GM12878 (cell line): ENCODE data around the gene TMPRSS3. TPM values are rescaled to one million over a fixed set of nuclear protein-coding genes. Genes with fewer than 3 reads are reported as not detected.

Source experiments
- ATAC-seq: fragments of 200-7000 bp; cut with Tn5 transposase; 3 replicates; pipeline ENCODE4 v1.9.1; 2020; ENCODE audit warnings: mild to moderate bottlenecking, moderate library complexity
- BruUV-seq: library from RNA; stranded (reverse); fragments of 400-500 nt; replicated peaks from 2 replicates; lab custom pipeline; 2021; lab: Mats Ljungman, UMichigan
- CTCF ChIA-PET: fragments of 300-600 bp; sonication (Branson Sonifier 250); formaldehyde crosslinking; extraction: SDS; loops from one replicate; lab custom pipeline; 2021; ENCODE audit warnings: inconsistent platforms; lab: Yijun Ruan, JAX
- POLR2A ChIA-PET: fragments of 350-600 bp; formaldehyde crosslinking; extraction: SDS; loops from one replicate; lab custom pipeline; 2021; ENCODE audit warnings: inconsistent platforms; lab: Charles Lee
- RAD21 ChIA-PET: fragments of 300-600 bp; sonication (Branson Sonifier 250); formaldehyde crosslinking; loops from one replicate; lab custom pipeline; 2023; ENCODE audit warnings: antibody characterized with exemption; ENCODE audit not compliant: unreplicated experiment; lab: Charles Lee
- SMC1A ChIA-PET: fragments of 300-600 bp; sonication (Branson Sonifier 250); formaldehyde crosslinking; loops from one replicate; lab custom pipeline; 2023; ENCODE audit not compliant: unreplicated experiment, uncharacterized antibody; lab: Charles Lee
- DNase-seq: peaks from one replicate; pipeline ENCODE4 v3.0.0-alpha.2; 2011; ENCODE audit warnings: low read depth, low spot score
- FAIRE-seq: peaks from 3 replicates; lab custom pipeline; 2011; peaks lifted over from hg19 to GRCh38; lab: Jason Lieb, UNC
- H2AFZ ChIP-seq: 2 replicates; pipeline ENCODE4 v1.6.0; 2011; ENCODE audit warnings: low read depth, low read length, control low read depth; ENCODE audit not compliant: control insufficient read depth
- H3K27ac ChIP-seq: 2 replicates; pipeline ENCODE4 v1.5.1; 2011; ENCODE audit warnings: control low read depth; ENCODE audit not compliant: control insufficient read depth, insufficient read depth
- H3K27me3 ChIP-seq, 2 experiments: replicated peaks in 1 of 2; 2 replicates each; pipeline versions ENCODE4 v1.6.0 to v1.6.1; 2011; ENCODE audit warnings: low read length in 1 of 2; ENCODE audit not compliant: control insufficient read depth in 2 of 2, insufficient read depth in 2 of 2
- H3K36me3 ChIP-seq, 2 experiments: 2 replicates each; pipeline ENCODE4 v1.5.1; 2011; ENCODE audit warnings: low read length in 1 of 2; ENCODE audit not compliant: control insufficient read depth in 2 of 2, insufficient read depth in 2 of 2
- H3K4me1 ChIP-seq: 2 replicates; pipeline ENCODE4 v1.6.1; 2011; ENCODE audit warnings: mild to moderate bottlenecking, low read length, moderate library complexity, mixed read lengths; ENCODE audit not compliant: control insufficient read depth, insufficient read depth
- H3K4me2 ChIP-seq: 2 replicates; pipeline ENCODE4 v1.6.0; 2011; ENCODE audit warnings: control low read depth; ENCODE audit not compliant: control insufficient read depth, insufficient read depth
- H3K4me3 ChIP-seq: fragments of 200-600 bp; sonication (generic); 2 replicates; pipeline ENCODE4 v1.5.1; 2016
- H3K79me2 ChIP-seq: 2 replicates; pipeline ENCODE4 v1.6.0; 2011; ENCODE audit warnings: low read length; ENCODE audit not compliant: control insufficient read depth, insufficient read depth
- H3K9ac ChIP-seq: 2 replicates; pipeline ENCODE4 v1.8.0; 2011; ENCODE audit warnings: low read length, control low read depth, mixed read lengths; ENCODE audit not compliant: control insufficient read depth, insufficient read depth
- H3K9me3 ChIP-seq: replicated peaks from 3 replicates; pipeline ENCODE4 v1.5.1; 2011; ENCODE audit warnings: mild to moderate bottlenecking, low read length; ENCODE audit not compliant: control insufficient read depth, insufficient read depth
- H4K20me1 ChIP-seq: 2 replicates; pipeline ENCODE4 v1.6.0; 2011; ENCODE audit not compliant: control insufficient read depth, insufficient read depth
- CHD2 ChIP-seq: IDR thresholded peaks from 2 replicates; pipeline ENCODE4 v1.6.1; 2011; ENCODE audit warnings: low read depth, low read length, improper control_type of control experiment, borderline replicate concordance
- E2F8 ChIP-seq: fragments of 450-650 bp; IDR thresholded peaks from 2 replicates; pipeline ENCODE4 v1.6.1; 2018; ENCODE audit warnings: mild to moderate bottlenecking, low read depth, moderate library complexity; ENCODE audit not compliant: partially characterized antibody
- FOS ChIP-seq: IDR thresholded peaks from 3 replicates; pipeline ENCODE4 v1.6.1; 2011; ENCODE audit warnings: borderline replicate concordance; ENCODE audit not compliant: insufficient read length; ENCODE audit errors: extremely low read depth
- FOXM1 ChIP-seq: IDR thresholded peaks from 2 replicates; pipeline ENCODE4 v1.6.1; 2012; ENCODE audit warnings: low read depth, mild to moderate bottlenecking, inconsistent platforms, low read length, moderate library complexity
- IKZF2 ChIP-seq, 2 experiments: fragments of 450-650 bp; IDR thresholded peaks; 2 replicates each; pipeline ENCODE4 v1.6.1; 2017; ENCODE audit warnings: mild to moderate bottlenecking in 2 of 2, moderate library complexity in 2 of 2
- KAT2A ChIP-seq: conservative IDR thresholded peaks from 2 replicates; pipeline ENCODE4 v1.6.1; 2011; ENCODE audit warnings: low read depth, low read length; ENCODE audit not compliant: control insufficient read depth
- POLR2A ChIP-seq: IDR thresholded peaks from 2 replicates; pipeline ENCODE4 v1.6.1; 2011; ENCODE audit warnings: low read depth, mild to moderate bottlenecking, low read length
- RB1 ChIP-seq: fragments of 450-650 bp; formaldehyde crosslinking; IDR thresholded peaks from 2 replicates; pipeline ENCODE4 v1.6.1; 2017; ENCODE audit warnings: mild to moderate bottlenecking, borderline replicate concordance
- RELA ChIP-seq: fragments of 450-650 bp; IDR thresholded peaks from 2 replicates; pipeline ENCODE4 v1.8.0; 2014; ENCODE audit warnings: borderline replicate concordance; ENCODE audit not compliant: partially characterized antibody
- RFX5 ChIP-seq: IDR thresholded peaks from 2 replicates; pipeline ENCODE4 v1.6.1; 2011; ENCODE audit warnings: low read depth, low read length, improper control_type of control experiment
- WGBS: methylation state at CpG from one replicate; pipeline ENCODE4 v1.1.6; 2016; ENCODE audit warnings: low lambda C conversion rate; ENCODE audit not compliant: insufficient replicate concordance, insufficient coverage; ENCODE audit errors: missing lambda C conversion rate; 5-methylcytosine and 5-hydroxymethylcytosine counted together
- in situ Hi-C: fragments of 300-500 bp; cut with MboI; formaldehyde crosslinking; loops from 9 replicates; pipeline ENCODE4 v1.14.3; 2018; ENCODE audit warnings: mixed read lengths
- intact Hi-C: fragments of 100-400 bp; cut with micrococcal nuclease; formaldehyde crosslinking; loops from one replicate; pipeline ENCODE4 v1.14.2; 2022; ENCODE audit not compliant: unreplicated experiment
- polyA plus RNA-seq, 11 experiments: library from polyadenylated mRNA; depleted of rRNA in 4 of 11; unstranded in 6 of 11; stranded (reverse) in 5 of 11; fragments of >200 nt; fragmentation: Nextera tagmentation in 4 of 11; fragmentation: Illumina TruSeq in 1 of 11; extraction: Ambion mirVana in 4 of 11; extraction: Trizol in 1 of 11; gene quantifications; 1 replicate in 1 of 11; 2 replicates in 10 of 11; pipeline versions ENCODE4 v1.2.1 to v1.2.3, GENCODE V29; 2011 to 2016; ENCODE audit warnings: inconsistent platforms in 2 of 11, missing spikeins in 2 of 11, low read depth in 1 of 11
- total RNA-seq, 4 experiments: library from RNA; depleted of rRNA in 3 of 4; stranded (reverse); fragments of >200 nt in 3 of 4; fragmentation: Illumina TruSeq in 1 of 4; extraction: Trizol in 1 of 4; gene quantifications; 2 replicates each; pipeline versions ENCODE4 v1.2.1 to v1.2.3, GENCODE V29; 2013 to 2021

The TMPRSS3 gene
- total and polyA plus RNA-seq, 10 of the 15 experiments (the other 5 are each of a cell fraction or from before 2014, with no cell fraction given), result 0.51 to 1.5 (median 0.82) TPM; not detected in 1

GRCh38 chr21:42373908-42374455 lies 21.9 kb downstream of the TMPRSS3 start (continued):
- TF ChIP-seq CHD2 (no peak), POLR2A (no peak), RELA (no peak)
- TF ChIP-seq, all 136 proteins: peak for 0

- no peaks in the 10 kb centered on the region for H3K79me2 ChIP-seq
- ATAC-seq (no peak), DNase-seq (no peak), FAIRE-seq (no peak)
- H3K27ac ChIP-seq, result no peak overlapping the region
- H3K27me3 ChIP-seq, result no peaks in the 10 kb centered on the region
- BruUV-seq, result no TSS peak
- 47% methylated on average over 21 of the region's 25 CpGs for WGBS
- RAD21 ChIA-PET, result interaction anchor here (1.0 to 1.5 kb wide), 2 partner anchors 20 to 163 kb away, joined by 3 read pairs; no protein-coding TSS in a partner anchor
- H3K4me1 ChIP-seq, result no peaks in the 10 kb centered on the region
- in situ Hi-C loops, result no loop called here
- TF ChIP-seq KAT2A (no peak), E2F8 (no peak), RB1 (no peak), FOS (no peak), IKZF2 (IDR thresholded peaks at IDR 0.05) (no peak), FOXM1 (no peak), RFX5 (no peak)
- CTCF ChIA-PET, result no interaction called here
- no peaks in the 10 kb centered on the region for H3K36me3 ChIP-seq
- intact Hi-C loops, result no loop called here
- no peaks in the 10 kb centered on the region for H3K9me3 ChIP-seq
- no peak overlapping the region for H2AFZ ChIP-seq
- no peak overlapping the region for H3K9ac ChIP-seq
- no peak overlapping the region for H3K4me2 ChIP-seq
- no peaks in the 10 kb centered on the region for H4K20me1 ChIP-seq
- POLR2A ChIA-PET, result no interaction called here
- SMC1A ChIA-PET, result interaction anchor here (0.5 to 1.4 kb wide), 3 partner anchors 8 to 445 kb away, joined by 3 to 4 read pairs (median 3); no protein-coding TSS in a partner anchor
- H3K4me3 ChIP-seq, result no peak overlapping the region
These were observed 22.5 kb downstream of the TMPRSS3 start for GRCh38 chr21:42373196-42373907.
